HepG2 (cell line): ENCODE measurements around the gene EXOC3L4. TPM values are rescaled to one million over a fixed set of nuclear protein-coding genes. Genes with fewer than 3 reads are reported as not detected.

ENCODE experiments used
- ATRX ChIP-seq: sonication (generic); formaldehyde crosslinking; IDR thresholded peaks from 2 replicates; pipeline ENCODE4 v1.4.0; 2020; ENCODE audit warnings: missing genetic modification reagents, borderline replicate concordance
- CENPX ChIP-seq: sonication (generic); formaldehyde crosslinking; IDR thresholded peaks from 2 replicates; pipeline ENCODE4 v1.9.0; 2021; ENCODE audit warnings: mild to moderate bottlenecking, missing genetic modification reagents, moderate library complexity
- GFI1 ChIP-seq: sonication (generic); formaldehyde crosslinking; IDR thresholded peaks from 2 replicates; pipeline ENCODE4 v1.5.0; 2020; ENCODE audit warnings: missing genetic modification reagents, mild to moderate bottlenecking, borderline replicate concordance
- HCFC1 ChIP-seq: fragments of 150-350 bp; IDR thresholded peaks from 2 replicates; pipeline ENCODE4 v1.6.1; 2014; ENCODE audit warnings: low read depth, low read length
- HHEX ChIP-seq: IDR thresholded peaks from 2 replicates; pipeline ENCODE4 v1.6.1; 2016; ENCODE audit warnings: control low read depth
- PBX3 ChIP-seq: sonication (generic); formaldehyde crosslinking; IDR thresholded peaks from 2 replicates; pipeline ENCODE4 v1.8.1; 2023; ENCODE audit warnings: missing genetic modification reagents, inconsistent platforms, borderline replicate concordance
- PHB2 ChIP-seq: fragments of 450-650 bp; IDR thresholded peaks from 2 replicates; pipeline ENCODE4 v1.6.1; 2018; ENCODE audit not compliant: partially characterized antibody
- RFXAP ChIP-seq: sonication (generic); formaldehyde crosslinking; IDR thresholded peaks from 2 replicates; pipeline ENCODE4 v1.4.0; 2020; ENCODE audit warnings: missing genetic modification reagents, borderline replicate concordance
- STAT5B ChIP-seq: sonication (generic); formaldehyde crosslinking; IDR thresholded peaks from 2 replicates; pipeline ENCODE4 v1.4.0; 2020; ENCODE audit warnings: missing genetic modification reagents
- SYNCRIP ChIP-seq: fragments of 200-400 bp; formaldehyde crosslinking; IDR thresholded peaks from 2 replicates; pipeline ENCODE4 v1.6.1; 2018; ENCODE audit warnings: mild to moderate bottlenecking, low read depth, low read length; ENCODE audit not compliant: insufficient read depth
- ZBTB2 ChIP-seq: sonication (generic); formaldehyde crosslinking; IDR thresholded peaks from 2 replicates; pipeline ENCODE4 v1.8.0; 2022; ENCODE audit warnings: low read depth, missing genetic modification reagents
- ZBTB42 ChIP-seq: sonication (generic); formaldehyde crosslinking; IDR thresholded peaks from 2 replicates; pipeline ENCODE4 v1.5.0; 2020; ENCODE audit warnings: mild to moderate bottlenecking, missing genetic modification reagents
- ZNF207 ChIP-seq: fragments of 450-650 bp; IDR thresholded peaks from 2 replicates; pipeline ENCODE4 v1.6.1; 2016; ENCODE audit warnings: antibody characterized with exemption, borderline replicate concordance
- ZNF354B ChIP-seq: sonication (generic); formaldehyde crosslinking; IDR thresholded peaks from 2 replicates; pipeline ENCODE4 v1.8.0; 2022; ENCODE audit warnings: mild to moderate bottlenecking, missing genetic modification reagents
- ZNF496 ChIP-seq: sonication (generic); formaldehyde crosslinking; IDR thresholded peaks from 2 replicates; pipeline ENCODE4 v1.8.1; 2023; ENCODE audit warnings: mild to moderate bottlenecking, moderate library complexity, missing genetic modification reagents; ENCODE audit not compliant: insufficient replicate concordance
- ZNF549 ChIP-seq: sonication (generic); formaldehyde crosslinking; IDR thresholded peaks from 2 replicates; pipeline ENCODE4 v1.5.0; 2020; ENCODE audit warnings: missing genetic modification reagents
- ZNF557 ChIP-seq: sonication (generic); formaldehyde crosslinking; IDR thresholded peaks from 2 replicates; pipeline ENCODE4 v1.4.0; 2020; ENCODE audit warnings: missing genetic modification reagents
- ZNF562 ChIP-seq: sonication (generic); formaldehyde crosslinking; IDR thresholded peaks from 2 replicates; pipeline ENCODE4 v1.8.0; 2022; ENCODE audit warnings: missing genetic modification reagents, borderline replicate concordance
- ZNF691 ChIP-seq: sonication (generic); formaldehyde crosslinking; IDR thresholded peaks from 2 replicates; pipeline ENCODE4 v1.4.0; 2020; ENCODE audit warnings: missing genetic modification reagents, low read depth, mild to moderate bottlenecking, borderline replicate concordance
- ZSCAN12 ChIP-seq: sonication (generic); formaldehyde crosslinking; IDR thresholded peaks from 2 replicates; pipeline ENCODE4 v1.9.0; 2021; ENCODE audit warnings: mild to moderate bottlenecking, missing genetic modification reagents
- polyA plus RNA-seq, 8 experiments: library from polyadenylated mRNA; depleted of rRNA in 3 of 8; stranded (reverse) in 7 of 8; unstranded in 1 of 8; fragments of >200 nt; fragmentation: Illumina TruSeq in 4 of 8; extraction: Trizol in 4 of 8; gene quantifications; 2 replicates each; pipeline versions ENCODE4 v1.2.1 to v1.2.3, GENCODE V29; 2011 to 2016; ENCODE audit warnings: low read depth in 4 of 8, missing spikeins in 1 of 8, mixed read lengths in 1 of 8; ENCODE audit not compliant: insufficient read depth in 1 of 8
- total RNA-seq, 5 experiments: library from RNA; depleted of rRNA; stranded (reverse); fragments of >200 nt; fragmentation: Illumina TruSeq; extraction: Trizol; gene quantifications; 2 replicates each; pipeline ENCODE4 v1.2.3, GENCODE V29; 2016; ENCODE audit warnings: low read depth in 1 of 5
- TF ChIP-seq, protein P1 (sequence below): sonication (generic); formaldehyde crosslinking; IDR thresholded peaks from 2 replicates; pipeline ENCODE4 v1.4.0; 2020; ENCODE audit warnings: mild to moderate bottlenecking, missing genetic modification reagents, borderline replicate concordance

Gene EXOC3L4
- total and polyA plus RNA-seq, 2 of the 13 experiments (the other 11 are each of a cell fraction or from before 2014, with no cell fraction given), result 11.8 to 27.0 TPM

- TF ChIP-seq ZNF691 (CRISPR knock-in tag) (0 out of 2 replicates have a peak, but pooled peaks have one; percentile 12), RFXAP (peak; percentile 50; the same call in 1 of the 2 replicates), HCFC1 (no peak), HHEX (no peak), ZBTB2 (CRISPR knock-in tag) (no peak), STAT5B (no peak), GFI1 (CRISPR knock-in tag) (no peak; the same call in 1 of the 2 replicates), PBX3 (CRISPR knock-in tag) (no peak), ZSCAN12 (CRISPR knock-in tag) (no peak), ZNF207 (no peak), ZNF562 (CRISPR knock-in tag) (no peak), CENPX (CRISPR knock-in tag) (no peak), ZNF354B (CRISPR knock-in tag) (no peak), PHB2 (no peak), ATRX (no peak), SYNCRIP (no peak), ZBTB42 (peak; percentile 80; the same call in 1 of the 2 replicates), ZNF549 (CRISPR knock-in tag) (no peak), ZNF496 (CRISPR knock-in tag) (no peak), ZNF557 (CRISPR knock-in tag) (no peak)
- TF ChIP-seq, protein P1, sequence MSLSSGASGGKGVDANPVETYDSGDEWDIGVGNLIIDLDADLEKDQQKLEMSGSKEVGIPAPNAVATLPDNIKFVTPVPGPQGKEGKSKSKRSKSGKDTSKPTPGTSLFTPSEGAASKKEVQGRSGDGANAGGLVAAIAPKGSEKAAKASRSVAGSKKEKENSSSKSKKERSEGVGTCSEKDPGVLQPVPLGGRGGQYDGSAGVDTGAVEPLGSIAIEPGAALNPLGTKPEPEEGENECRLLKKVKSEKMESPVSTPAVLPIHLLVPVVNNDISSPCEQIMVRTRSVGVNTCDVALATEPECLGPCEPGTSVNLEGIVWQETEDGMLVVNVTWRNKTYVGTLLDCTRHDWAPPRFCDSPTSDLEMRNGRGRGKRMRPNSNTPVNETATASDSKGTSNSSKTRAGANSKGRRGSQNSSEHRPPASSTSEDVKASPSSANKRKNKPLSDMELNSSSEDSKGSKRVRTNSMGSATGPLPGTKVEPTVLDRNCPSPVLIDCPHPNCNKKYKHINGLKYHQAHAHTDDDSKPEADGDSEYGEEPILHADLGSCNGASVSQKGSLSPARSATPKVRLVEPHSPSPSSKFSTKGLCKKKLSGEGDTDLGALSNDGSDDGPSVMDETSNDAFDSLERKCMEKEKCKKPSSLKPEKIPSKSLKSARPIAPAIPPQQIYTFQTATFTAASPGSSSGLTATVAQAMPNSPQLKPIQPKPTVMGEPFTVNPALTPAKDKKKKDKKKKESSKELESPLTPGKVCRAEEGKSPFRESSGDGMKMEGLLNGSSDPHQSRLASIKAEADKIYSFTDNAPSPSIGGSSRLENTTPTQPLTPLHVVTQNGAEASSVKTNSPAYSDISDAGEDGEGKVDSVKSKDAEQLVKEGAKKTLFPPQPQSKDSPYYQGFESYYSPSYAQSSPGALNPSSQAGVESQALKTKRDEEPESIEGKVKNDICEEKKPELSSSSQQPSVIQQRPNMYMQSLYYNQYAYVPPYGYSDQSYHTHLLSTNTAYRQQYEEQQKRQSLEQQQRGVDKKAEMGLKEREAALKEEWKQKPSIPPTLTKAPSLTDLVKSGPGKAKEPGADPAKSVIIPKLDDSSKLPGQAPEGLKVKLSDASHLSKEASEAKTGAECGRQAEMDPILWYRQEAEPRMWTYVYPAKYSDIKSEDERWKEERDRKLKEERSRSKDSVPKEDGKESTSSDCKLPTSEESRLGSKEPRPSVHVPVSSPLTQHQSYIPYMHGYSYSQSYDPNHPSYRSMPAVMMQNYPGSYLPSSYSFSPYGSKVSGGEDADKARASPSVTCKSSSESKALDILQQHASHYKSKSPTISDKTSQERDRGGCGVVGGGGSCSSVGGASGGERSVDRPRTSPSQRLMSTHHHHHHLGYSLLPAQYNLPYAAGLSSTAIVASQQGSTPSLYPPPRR (CRISPR knock-in tag), result peak; percentile 39; the same call in 1 of the 2 replicates
Observed at GRCh38 chr14:103094406-103095209, at the start of gene EXOC3L4 (continued).
